Panc1 (cell line): ENCODE measurements around the gene CELF2.

Experiments used
- POLR2AphosphoS5 ChIP-seq: IDR thresholded peaks from 2 replicates; pipeline ENCODE4 v1.6.1; 2012; ENCODE audit warnings: mild to moderate bottlenecking, low read depth, low read length, moderate library complexity
- TF ChIP-seq, protein P1 (sequence below): fragments of 450-650 bp; IDR thresholded peaks from 2 replicates; pipeline ENCODE4 v1.5.1; 2017; ENCODE audit warnings: mild to moderate bottlenecking

DNA sequence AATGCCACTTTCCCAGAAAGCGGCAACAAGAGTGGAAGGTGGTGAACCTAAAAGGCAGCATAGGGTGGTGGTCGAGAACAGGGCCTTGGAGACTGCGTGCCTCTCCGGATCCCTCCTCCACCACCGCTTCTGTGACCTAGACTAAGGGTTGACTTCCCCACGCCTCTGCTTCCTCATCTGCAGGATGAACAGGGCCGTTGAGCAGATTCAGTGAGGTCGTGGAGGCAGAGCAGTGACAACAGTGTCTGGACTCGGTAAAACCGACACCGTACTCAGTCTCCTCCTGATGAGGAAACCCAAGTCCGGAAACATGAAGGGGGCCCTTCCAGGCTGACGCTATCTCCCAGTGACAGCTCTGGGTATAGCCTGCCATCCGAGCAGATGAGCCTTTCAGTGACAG, 162.6 kb downstream of the CELF2 start:
- TF ChIP-seq, protein P1, sequence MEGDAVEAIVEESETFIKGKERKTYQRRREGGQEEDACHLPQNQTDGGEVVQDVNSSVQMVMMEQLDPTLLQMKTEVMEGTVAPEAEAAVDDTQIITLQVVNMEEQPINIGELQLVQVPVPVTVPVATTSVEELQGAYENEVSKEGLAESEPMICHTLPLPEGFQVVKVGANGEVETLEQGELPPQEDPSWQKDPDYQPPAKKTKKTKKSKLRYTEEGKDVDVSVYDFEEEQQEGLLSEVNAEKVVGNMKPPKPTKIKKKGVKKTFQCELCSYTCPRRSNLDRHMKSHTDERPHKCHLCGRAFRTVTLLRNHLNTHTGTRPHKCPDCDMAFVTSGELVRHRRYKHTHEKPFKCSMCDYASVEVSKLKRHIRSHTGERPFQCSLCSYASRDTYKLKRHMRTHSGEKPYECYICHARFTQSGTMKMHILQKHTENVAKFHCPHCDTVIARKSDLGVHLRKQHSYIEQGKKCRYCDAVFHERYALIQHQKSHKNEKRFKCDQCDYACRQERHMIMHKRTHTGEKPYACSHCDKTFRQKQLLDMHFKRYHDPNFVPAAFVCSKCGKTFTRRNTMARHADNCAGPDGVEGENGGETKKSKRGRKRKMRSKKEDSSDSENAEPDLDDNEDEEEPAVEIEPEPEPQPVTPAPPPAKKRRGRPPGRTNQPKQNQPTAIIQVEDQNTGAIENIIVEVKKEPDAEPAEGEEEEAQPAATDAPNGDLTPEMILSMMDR, result no peak
- no peak for TF ChIP-seq POLR2AphosphoS5
